GM21717 (cell line): ENCODE measurements around the gene HELZ.
"Not testable (repeated sequence)": the region's sequence is repeated elsewhere in the genome, so short reads cannot be mapped to it uniquely, and the experiment has no call there.

Experiments used
- ATAC-seq: cut with Tn5 transposase; IDR thresholded peaks from one replicate; pipeline ENCODE4 v1.9.1; 2021; ENCODE audit warnings: mild to moderate bottlenecking, moderate library complexity; ENCODE audit not compliant: unreplicated experiment

Gene HELZ

DNA sequence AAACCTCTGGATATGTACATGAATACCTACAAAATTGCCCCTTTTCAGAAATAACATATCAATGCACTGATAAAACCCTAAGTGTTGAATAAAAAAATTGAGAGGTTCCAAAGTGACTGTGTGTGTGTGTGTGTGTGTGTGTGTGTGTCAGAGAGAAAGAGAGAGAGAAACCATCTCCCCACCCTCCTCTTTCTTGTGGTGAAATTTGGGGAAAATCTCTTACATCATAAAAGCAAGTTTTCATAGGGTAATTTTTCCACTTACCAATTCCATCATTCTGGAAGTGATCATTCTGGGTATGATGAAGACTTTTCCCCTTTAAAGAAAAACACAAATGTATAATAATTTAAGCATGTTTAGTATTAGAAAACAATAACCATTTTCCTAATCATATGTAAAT lies 121.3 kb downstream of the HELZ start:
- ATAC-seq: no peak

GRCh38 chr17:67121316-67121891 lies 123.6 kb downstream of the HELZ start:
- no peak for ATAC-seq

GRCh38 chr17:67119102-67119501 lies 125.9 kb downstream of the HELZ start:
- no peak for ATAC-seq

GRCh38 chr17:67116045-67116575 lies 128.9 kb downstream of the HELZ start:
- no peak for ATAC-seq

DNA sequence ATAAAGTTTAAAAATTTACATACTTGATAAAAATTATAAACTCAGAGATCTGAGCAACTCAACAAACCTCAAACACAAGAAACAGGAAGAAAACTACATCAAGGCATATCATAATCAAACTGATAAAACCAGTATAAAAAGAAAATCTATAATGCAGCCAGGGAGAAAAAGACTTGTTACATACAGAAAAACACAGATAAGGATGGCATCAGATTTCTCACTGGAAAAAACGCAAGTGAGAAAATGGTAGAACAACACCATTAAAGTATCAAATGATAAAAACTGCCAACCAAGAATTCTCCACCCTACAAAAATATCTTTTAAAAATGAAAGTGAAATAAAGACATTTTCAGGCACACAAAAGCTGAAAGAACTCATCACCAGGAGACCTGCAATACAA lies 129.6 kb downstream of the HELZ start:
- no peak for ATAC-seq

DNA sequence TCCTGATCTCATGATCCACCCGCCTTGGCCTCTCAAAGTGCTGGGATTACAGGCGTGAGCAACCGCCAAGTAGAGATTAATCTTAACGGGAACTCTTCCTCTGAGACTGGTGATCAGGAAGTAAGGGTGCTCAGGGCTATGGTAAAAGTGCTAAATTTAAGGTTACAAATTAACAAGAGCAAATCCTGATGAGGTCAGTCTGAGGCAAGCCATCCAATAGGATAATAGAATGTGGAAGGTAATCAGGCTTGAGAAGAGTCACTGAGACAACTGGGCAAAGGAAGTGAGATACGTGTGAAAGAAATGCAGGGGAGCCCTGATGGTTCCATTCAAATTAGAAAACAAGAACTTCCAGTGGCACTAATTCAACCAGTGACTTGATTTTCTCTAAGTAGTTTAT lies 131.5 kb downstream of the HELZ start:
- no peak for ATAC-seq

DNA sequence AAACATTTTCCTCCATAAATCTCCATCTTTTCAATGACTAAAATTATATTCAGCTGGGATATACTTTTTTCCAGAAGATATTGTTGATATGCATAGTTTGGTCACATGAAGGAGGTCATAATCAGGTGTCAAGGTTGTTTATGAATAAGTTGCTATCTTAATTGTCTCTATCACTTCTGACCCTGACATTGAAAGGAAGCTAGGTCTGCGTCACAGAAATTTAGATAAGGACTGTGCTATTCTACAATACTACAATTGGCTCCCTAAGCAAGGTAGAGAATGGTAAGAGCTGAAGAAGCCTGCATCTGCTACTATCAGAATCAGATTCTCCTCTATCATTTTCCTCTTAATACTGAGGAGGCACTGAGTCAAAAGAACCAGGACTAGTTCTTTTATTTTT lies 133.2 kb downstream of the HELZ start:
- ATAC-seq: no peak

DNA sequence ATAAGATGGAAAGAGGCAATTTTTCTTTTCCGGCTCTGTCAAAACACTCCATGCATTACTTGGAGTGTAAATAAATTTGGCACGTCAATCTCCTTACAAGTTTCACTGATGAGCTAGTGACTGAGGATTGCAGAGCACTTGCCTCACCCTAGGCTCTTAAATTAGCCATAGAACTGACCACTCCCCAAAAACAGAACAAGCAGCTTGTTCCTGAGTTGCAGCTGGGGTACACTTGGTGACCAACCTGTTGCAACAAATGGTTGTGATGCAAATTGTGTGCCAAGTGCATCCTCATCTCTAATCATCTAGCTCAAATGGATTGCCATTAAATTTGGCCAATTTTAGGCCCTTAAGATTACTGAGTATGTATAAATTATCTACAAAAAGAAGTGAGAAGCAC lies 133.7 kb downstream of the HELZ start:
- ATAC-seq: no peak

DNA sequence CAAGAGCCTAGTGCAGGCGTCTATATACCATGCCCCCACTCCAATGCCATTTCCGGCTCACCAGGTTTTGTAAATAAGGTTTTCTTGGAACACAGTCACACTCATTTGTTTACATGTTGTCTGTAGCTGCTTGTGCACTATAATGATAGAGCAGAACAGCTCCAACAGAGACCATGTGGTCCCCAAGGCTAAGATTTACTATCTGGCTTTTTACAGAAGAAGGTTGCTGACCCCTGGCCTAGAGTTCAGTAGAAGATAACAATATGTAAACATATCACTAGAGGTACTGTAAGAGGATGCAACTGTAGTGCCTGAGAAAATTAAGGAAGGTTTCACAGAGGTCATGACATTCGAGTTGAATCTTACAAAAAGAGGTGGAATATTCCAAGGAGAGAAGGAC lies 134.4 kb downstream of the HELZ start:
- ATAC-seq: no peak

DNA sequence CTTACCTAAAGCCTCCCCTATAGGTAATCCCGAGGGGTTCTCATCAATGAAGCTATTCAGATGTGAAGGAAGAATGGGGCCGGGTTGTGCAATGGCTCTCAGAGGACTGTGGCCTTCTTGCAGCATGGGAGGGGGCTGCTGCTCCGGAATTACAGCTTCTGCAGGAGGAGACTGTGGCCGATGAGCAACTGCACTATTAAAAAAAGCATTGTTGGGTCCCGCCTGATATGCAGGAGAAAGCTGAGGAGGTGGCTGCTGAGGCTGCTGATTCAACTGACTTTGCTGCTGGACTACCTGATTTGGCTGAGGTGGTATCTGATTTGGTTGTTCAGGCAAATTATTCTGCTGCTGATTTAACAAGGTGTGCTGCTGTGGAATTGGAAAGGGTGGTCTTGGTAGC lies 135.9 kb downstream of the HELZ start:
- ATAC-seq: no peak

- ATAC-seq: no peak
Measured at GRCh38 chr17:67107811-67108775, 136.9 kb downstream of the HELZ start.

DNA sequence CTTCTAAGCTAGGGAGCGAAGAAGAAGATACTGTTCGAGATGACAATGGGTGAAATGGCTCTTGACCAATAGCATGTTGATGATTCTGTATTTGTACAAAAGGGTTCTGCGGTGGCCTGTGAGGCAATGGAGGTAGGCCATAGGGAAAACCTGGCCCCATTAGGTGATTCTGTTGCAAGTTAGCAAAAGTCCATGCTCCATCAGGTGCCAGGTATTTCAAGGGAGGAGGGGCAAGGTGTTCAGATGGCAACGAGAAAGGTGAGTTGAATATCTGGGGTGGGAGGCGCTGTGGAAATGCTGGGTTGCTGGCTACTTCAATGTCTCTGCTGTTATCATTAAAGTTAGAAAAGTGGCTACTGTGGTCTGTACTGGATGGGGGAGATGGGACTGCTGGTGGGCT lies 137.8 kb downstream of the HELZ start:
- ATAC-seq: no peak

DNA sequence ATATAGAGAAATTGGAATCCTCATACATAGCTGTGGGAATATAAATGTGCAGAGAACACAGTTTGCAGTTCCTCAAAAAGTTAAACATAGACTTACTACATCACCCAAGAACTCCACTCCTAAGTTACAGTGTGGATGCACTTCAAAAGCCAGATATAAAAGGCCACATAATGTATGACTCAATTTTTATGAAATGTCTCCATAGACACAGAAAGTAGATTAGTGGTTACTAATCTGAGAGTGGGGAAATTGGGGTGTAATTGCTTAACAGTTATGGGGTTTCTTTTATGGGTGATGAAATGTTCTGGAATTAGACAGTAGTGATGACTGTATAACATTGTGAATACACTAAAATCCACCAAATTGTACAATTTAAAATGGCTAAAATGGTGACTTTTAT lies 139.8 kb downstream of the HELZ start:
- ATAC-seq: no peak

DNA sequence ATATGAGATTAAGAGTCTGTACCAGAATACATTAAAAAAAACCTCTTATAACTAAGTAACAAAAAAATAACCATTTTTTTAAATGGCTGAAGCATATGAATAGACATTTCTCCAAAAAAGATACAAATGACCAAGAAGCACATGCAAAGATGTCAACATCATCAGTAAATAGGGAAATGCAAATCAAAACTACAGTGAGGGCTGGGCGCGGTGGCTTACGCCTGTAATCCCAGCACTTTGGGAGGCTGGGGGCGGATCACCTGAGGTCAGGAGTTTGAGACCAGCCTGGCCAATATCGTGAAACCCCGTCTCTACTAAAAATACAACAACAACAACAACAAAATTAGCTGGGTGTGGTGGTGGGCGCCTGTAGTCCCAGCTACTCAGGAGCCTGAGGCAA lies 140.4 kb downstream of the HELZ start:
- ATAC-seq: not testable (repeated sequence)

- no peak for ATAC-seq
Measured at GRCh38 chr17:67098006-67098405, 147.0 kb downstream of the HELZ start.

DNA sequence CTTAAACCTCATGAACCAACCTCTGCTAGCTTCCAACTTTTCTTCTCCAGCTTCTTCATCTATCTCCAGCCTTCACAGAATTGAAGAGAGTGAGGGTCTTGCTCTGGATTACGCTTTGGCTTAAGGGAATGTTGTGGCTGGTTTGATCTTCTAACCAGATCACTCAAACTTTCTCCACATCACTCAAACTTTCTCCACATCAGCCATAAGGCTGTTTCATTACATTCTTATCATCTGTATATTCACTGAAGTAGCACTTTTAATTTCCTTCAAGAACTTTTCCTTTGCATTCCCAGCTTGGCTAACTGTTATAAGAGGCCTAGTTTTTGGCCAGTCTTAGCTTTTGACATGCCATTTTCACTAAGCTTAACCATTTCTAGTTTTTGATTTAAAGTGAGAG lies 148.4 kb downstream of the HELZ start:
- no peak for ATAC-seq

DNA sequence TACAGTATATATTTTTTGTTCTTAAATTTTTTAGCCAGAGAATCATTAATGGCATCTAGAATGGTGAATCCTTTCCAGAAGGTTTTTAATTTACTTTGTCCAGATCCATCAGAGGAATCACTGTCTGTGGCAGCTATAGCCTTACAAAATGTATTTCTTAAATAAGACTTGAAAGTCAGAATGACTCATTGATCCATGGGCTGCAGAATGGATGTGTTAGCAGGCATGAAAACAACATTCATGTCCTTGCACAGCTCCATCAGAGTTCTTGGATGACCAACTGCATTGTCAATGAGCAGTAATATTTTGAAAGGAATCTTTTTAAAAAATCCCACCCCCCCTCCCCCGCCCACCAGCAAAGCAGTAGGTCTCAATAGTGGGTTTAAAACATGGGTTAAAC lies 149.2 kb downstream of the HELZ start:
- no peak for ATAC-seq

DNA sequence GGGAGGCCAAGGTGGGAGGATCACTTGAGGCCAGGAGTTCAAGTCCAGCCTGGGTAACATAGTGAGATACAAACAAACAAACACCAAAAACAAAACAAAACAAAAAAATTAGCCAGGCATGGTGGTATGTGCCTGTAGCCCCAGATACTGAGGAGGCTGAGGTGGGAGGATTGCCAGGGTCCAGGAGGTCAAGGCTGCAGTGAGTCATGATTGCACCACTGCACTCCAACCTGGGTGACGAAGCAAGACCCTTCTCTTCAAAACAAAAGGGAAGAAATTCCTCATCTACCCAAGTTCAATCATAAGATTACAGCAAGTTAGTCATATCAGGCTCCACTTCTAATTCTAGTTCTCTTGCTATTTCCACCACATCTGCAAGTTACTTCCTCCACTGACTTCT lies 149.7 kb downstream of the HELZ start:
- ATAC-seq: not testable (repeated sequence)

DNA sequence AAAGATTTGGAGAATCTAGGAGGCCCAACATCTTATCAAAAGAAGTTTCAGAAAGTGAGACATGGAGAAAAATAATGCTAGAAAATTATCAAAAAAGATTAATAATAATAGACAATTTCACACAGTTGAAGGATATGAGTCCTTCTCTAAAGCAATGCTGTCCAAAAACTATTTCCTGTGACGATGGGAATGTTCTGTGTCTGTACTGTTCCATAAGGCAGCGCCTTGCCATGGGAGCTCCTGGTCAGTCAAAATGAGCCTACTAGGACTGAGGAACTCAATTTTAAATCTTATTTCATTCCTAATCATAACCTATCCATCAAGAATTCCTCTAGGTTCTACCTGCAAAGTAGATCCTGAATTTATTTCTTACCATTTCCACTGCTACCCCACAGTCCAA lies 151.6 kb downstream of the HELZ start:
- no peak for ATAC-seq

GRCh38 chr17:67092710-67093109 lies 152.3 kb downstream of the HELZ start:
- ATAC-seq: not testable (repeated sequence)

DNA sequence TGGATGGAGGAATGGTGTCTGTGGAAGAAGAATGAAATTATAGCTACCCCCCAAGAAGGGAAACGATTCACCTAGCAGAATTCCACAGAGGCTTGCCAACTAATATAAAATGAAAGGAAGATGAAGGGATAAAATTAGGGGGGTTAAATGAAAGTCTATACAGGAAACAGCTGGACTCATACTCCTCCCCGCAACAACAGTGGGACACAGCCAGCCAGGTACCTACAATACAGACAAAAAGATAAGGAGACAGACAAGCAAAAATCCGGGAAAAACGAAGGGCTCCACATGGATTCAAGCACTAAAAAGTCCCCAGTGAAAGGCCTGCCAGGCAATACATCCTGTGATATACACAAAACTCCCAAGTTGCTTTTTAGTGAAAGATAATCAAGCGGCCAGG lies 152.7 kb downstream of the HELZ start:
- no peak for ATAC-seq

- ATAC-seq: no peak
Measured at GRCh38 chr17:67090341-67090740, 154.7 kb downstream of the HELZ start.
